Measurements from ENCODE around the gene GNAO1. TPM values are rescaled to one million over a fixed set of nuclear protein-coding genes. Genes with fewer than 3 reads are reported as not detected.

Gene GNAO1
- total RNA-seq (2014; rRNA removed; shearing (Covaris generic)) (under 0.01 TPM in 1 of 2 replicates, not detected in the other), polyA plus RNA-seq (2016; fragmentation: Nextera tagmentation; extraction: Ambion mirVana) (0.18 TPM in 1 of 2 replicates, not detected in the other)

GRCh38 chr16:56191156-56191815 lies at the start of gene GNAO1:
Gene GNAO1, plus strand, starts transcription at chr16:56191489. Its CDS starts 747 bp downstream, at chr16:56192236.
- Histone ChIP-seq H3K79me2 (ENCODE audit: insufficient read depth) (no peaks in the 10 kb centered on the region), H3K4me2 (ENCODE audit: unreplicated experiment) (peak within 1 kb of the TSS; percentile 75), H4K20me1 (ENCODE audit: insufficient read depth) (no peaks in the 10 kb centered on the region), H3K9ac (no peak within 1 kb of the TSS), H3K27ac (no peak within 1 kb of the TSS), H3K27me3 (replicated peaks; ENCODE audit: insufficient read depth) (peaks cover 72% of the 10 kb centered on the region), H3K9me3 (ENCODE audit: low read depth) (no peaks in the 10 kb centered on the region), H3F3A (ENCODE audit: insufficient read depth) (no peaks in the 10 kb centered on the region), H2AFZ (peak within 1 kb of the TSS; percentile 80), H3K4me3 (peak within 1 kb of the TSS; percentile 64), H3K9me2 (ENCODE audit: insufficient read depth) (no peaks in the 10 kb centered on the region), H3K4me1 (ENCODE audit: insufficient read depth) (no peaks in the 10 kb centered on the region), H3K36me3 (ENCODE audit: low read depth) (no peaks in the 10 kb centered on the region)
- in situ Hi-C loops (cut with MboI), result no loop called here
- 3 to 4% methylated on average over 9 to 81 of the region's 91 CpGs for WGBS, 2 experiments (ENCODE audit: low coverage in 1 of 2, low lambda C conversion rate in 2 of 2, missing lambda C conversion rate in 2 of 2)
- DNase-seq, result peak; percentile 62
- TF ChIP-seq EZH2phosphoT487 (IDR thresholded peaks at IDR 0.05; ENCODE audit: insufficient read depth, low read depth), result 0 out of 2 replicates have a peak, but pooled peaks have one; percentile 23
- TF ChIP-seq EZH2 (IDR thresholded peaks at IDR 0.05; ENCODE audit: insufficient read depth, poor library complexity, severe bottlenecking), result peak; percentile 58

GRCh38 chr16:56143666-56144065 lies 47.6 kb upstream of the GNAO1 start:
- H3K4me1 ChIP-seq (ENCODE audit: insufficient read depth), result no peaks in the 10 kb centered on the region
- no peak overlapping the region for H3K9ac ChIP-seq
- H3K9me2 ChIP-seq (ENCODE audit: insufficient read depth), result no peaks in the 10 kb centered on the region
- in situ Hi-C loops (cut with MboI), result no loop called here
- H3K4me3 ChIP-seq, result no peak overlapping the region
- 22 to 25% methylated on average over 1 of the region's 1 CpG for WGBS, 2 experiments (ENCODE audit: low coverage in 1 of 2, low lambda C conversion rate in 2 of 2, missing lambda C conversion rate in 2 of 2)
- H4K20me1 ChIP-seq (ENCODE audit: insufficient read depth), result no peaks in the 10 kb centered on the region
- no peaks in the 10 kb centered on the region for H3K36me3 ChIP-seq (ENCODE audit: low read depth)
- H2AFZ ChIP-seq, result no peak overlapping the region
- no peaks in the 10 kb centered on the region; the same call in 1 of the 2 replicates for H3K27me3 ChIP-seq (replicated peaks; ENCODE audit: insufficient read depth)
- DNase-seq, result no peak
- H3K4me2 ChIP-seq (ENCODE audit: unreplicated experiment), result no peak overlapping the region
- H3K9me3 ChIP-seq (ENCODE audit: low read depth), result no peaks in the 10 kb centered on the region
- TF ChIP-seq EZH2 (IDR thresholded peaks at IDR 0.05; ENCODE audit: insufficient read depth, poor library complexity, severe bottlenecking) (no peak), EZH2phosphoT487 (IDR thresholded peaks at IDR 0.05; ENCODE audit: insufficient read depth, low read depth) (no peak)
- no peaks in the 10 kb centered on the region for H3K79me2 ChIP-seq (ENCODE audit: insufficient read depth)
- no peaks in the 10 kb centered on the region for H3F3A ChIP-seq (ENCODE audit: insufficient read depth)
- H3K27ac ChIP-seq, result no peak overlapping the region

- H3K4me3 ChIP-seq, result no peak overlapping the region
- H3K36me3 ChIP-seq (ENCODE audit: low read depth), result no peaks in the 10 kb centered on the region
- no peak overlapping the region for H3K4me2 ChIP-seq (ENCODE audit: unreplicated experiment)
- TF ChIP-seq EZH2 (IDR thresholded peaks at IDR 0.05; ENCODE audit: insufficient read depth, poor library complexity, severe bottlenecking) (no peak), EZH2phosphoT487 (IDR thresholded peaks at IDR 0.05; ENCODE audit: insufficient read depth, low read depth) (no peak)
- no peak overlapping the region for H3K27ac ChIP-seq
- WGBS, 2 experiments (ENCODE audit: low coverage in 1 of 2, low lambda C conversion rate in 2 of 2, missing lambda C conversion rate in 2 of 2), result 31 to 38% methylated on average over 2 of the region's 2 CpGs
- no peaks in the 10 kb centered on the region for H3K79me2 ChIP-seq (ENCODE audit: insufficient read depth)
- H3K9me2 ChIP-seq (ENCODE audit: insufficient read depth), result no peaks in the 10 kb centered on the region
- no peak overlapping the region for H3K9ac ChIP-seq
- no peaks in the 10 kb centered on the region for H3K4me1 ChIP-seq (ENCODE audit: insufficient read depth)
- H3F3A ChIP-seq (ENCODE audit: insufficient read depth), result no peaks in the 10 kb centered on the region
- no peak for DNase-seq
- H3K9me3 ChIP-seq (ENCODE audit: low read depth), result no peaks in the 10 kb centered on the region
- no peak overlapping the region for H2AFZ ChIP-seq
- no peaks in the 10 kb centered on the region for H4K20me1 ChIP-seq (ENCODE audit: insufficient read depth)
- H3K27me3 ChIP-seq (replicated peaks; ENCODE audit: insufficient read depth), result no peaks in the 10 kb centered on the region; the same call in 1 of the 2 replicates
- in situ Hi-C loops (cut with MboI), result no loop called here
These were observed 45.9 kb upstream of the GNAO1 start for GRCh38 chr16:56145369-56145768.

- H3K79me2 ChIP-seq (ENCODE audit: insufficient read depth), result no peaks in the 10 kb centered on the region
- no peak for TF ChIP-seq EZH2phosphoT487 (IDR thresholded peaks at IDR 0.05; ENCODE audit: insufficient read depth, low read depth)
- DNase-seq, result no peak
- H3K36me3 ChIP-seq (ENCODE audit: low read depth), result no peaks in the 10 kb centered on the region
- no peak overlapping the region for H3K9ac ChIP-seq
- no peaks in the 10 kb centered on the region for H3K9me2 ChIP-seq (ENCODE audit: insufficient read depth)
- H4K20me1 ChIP-seq (ENCODE audit: insufficient read depth), result no peaks in the 10 kb centered on the region
- H3F3A ChIP-seq (ENCODE audit: insufficient read depth), result no peaks in the 10 kb centered on the region
- WGBS, 2 experiments (ENCODE audit: low coverage in 1 of 2, low lambda C conversion rate in 2 of 2, missing lambda C conversion rate in 2 of 2), result 15 to 24% methylated on average over 2 of the region's 2 CpGs
- no peaks in the 10 kb centered on the region for H3K27me3 ChIP-seq (replicated peaks; ENCODE audit: insufficient read depth)
- in situ Hi-C loops (cut with MboI), result no loop called here
- no peaks in the 10 kb centered on the region for H3K9me3 ChIP-seq (ENCODE audit: low read depth)
- no peak overlapping the region for H3K4me3 ChIP-seq
- H3K27ac ChIP-seq, result no peak overlapping the region
- no peaks in the 10 kb centered on the region for H3K4me1 ChIP-seq (ENCODE audit: insufficient read depth)
- H2AFZ ChIP-seq, result no peak overlapping the region
- no peak overlapping the region for H3K4me2 ChIP-seq (ENCODE audit: unreplicated experiment)
These were observed 39.7 kb upstream of the GNAO1 start for GRCh38 chr16:56151621-56152020.
